ENCODE results near the gene HTR7.

DNA sequence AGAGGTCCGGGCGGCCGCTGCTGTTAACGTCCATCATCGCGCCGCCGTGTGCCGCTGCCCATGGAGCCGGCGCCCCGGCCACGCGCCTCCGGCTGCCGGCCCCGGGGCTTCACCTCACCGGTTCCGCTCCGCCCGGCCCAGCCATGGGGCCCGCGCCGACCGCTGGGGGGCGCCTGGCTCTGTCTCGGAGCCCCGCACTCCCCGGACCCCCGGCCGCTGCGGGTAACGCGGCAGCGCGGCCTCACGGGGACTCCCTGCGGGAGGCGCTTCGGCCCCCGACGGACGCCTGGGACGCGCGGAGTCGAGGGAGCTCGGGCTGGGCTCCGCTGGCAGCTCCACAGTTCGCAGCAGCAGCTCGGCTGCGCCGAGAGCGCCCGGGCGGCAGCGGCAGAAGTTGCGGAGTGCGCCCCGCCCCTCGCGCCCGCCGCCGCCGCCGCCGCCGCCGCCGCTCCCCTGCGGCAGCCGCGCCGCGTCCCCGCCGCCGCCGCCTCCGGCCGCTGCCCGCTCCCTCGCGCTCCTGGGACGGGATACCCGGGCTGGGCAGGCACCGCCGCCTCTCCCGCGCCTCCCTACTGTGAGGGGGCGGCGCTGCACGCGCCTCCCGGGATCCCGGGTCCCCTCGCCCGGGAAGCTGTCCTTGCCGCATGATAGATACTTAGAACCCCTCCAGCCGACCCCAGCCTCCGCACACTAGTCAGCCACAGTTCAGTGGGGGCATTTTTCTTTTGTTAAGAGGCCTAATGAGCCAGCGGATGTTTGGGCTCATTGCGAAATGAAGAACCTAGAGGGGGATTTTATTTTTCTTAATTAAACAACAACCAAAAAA is at the start of gene HTR7:
- TF ChIP-seq, protein P1, sequence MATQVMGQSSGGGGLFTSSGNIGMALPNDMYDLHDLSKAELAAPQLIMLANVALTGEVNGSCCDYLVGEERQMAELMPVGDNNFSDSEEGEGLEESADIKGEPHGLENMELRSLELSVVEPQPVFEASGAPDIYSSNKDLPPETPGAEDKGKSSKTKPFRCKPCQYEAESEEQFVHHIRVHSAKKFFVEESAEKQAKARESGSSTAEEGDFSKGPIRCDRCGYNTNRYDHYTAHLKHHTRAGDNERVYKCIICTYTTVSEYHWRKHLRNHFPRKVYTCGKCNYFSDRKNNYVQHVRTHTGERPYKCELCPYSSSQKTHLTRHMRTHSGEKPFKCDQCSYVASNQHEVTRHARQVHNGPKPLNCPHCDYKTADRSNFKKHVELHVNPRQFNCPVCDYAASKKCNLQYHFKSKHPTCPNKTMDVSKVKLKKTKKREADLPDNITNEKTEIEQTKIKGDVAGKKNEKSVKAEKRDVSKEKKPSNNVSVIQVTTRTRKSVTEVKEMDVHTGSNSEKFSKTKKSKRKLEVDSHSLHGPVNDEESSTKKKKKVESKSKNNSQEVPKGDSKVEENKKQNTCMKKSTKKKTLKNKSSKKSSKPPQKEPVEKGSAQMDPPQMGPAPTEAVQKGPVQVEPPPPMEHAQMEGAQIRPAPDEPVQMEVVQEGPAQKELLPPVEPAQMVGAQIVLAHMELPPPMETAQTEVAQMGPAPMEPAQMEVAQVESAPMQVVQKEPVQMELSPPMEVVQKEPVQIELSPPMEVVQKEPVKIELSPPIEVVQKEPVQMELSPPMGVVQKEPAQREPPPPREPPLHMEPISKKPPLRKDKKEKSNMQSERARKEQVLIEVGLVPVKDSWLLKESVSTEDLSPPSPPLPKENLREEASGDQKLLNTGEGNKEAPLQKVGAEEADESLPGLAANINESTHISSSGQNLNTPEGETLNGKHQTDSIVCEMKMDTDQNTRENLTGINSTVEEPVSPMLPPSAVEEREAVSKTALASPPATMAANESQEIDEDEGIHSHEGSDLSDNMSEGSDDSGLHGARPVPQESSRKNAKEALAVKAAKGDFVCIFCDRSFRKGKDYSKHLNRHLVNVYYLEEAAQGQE (IDR thresholded peaks at IDR 0.05; ENCODE audit: insufficient read depth in 1 of 2, low read depth in 2 of 2, low read length in 2 of 2), result no peak
- TF ChIP-seq POLR2AphosphoS5 (IDR thresholded peaks at IDR 0.05; ENCODE audit: low read depth, low read length), result no peak
- no peak for TF ChIP-seq SIN3A (IDR thresholded peaks at IDR 0.05; ENCODE audit: borderline replicate concordance, insufficient read depth, low read length)
- TF ChIP-seq TAF1 (IDR thresholded peaks at IDR 0.05; ENCODE audit: borderline replicate concordance, insufficient read depth, low read length), result no peak
